NT2/D1 (cell line): ENCODE measurements around the gene SLC66A3.
A peak's percentile ranks its signal among the peaks of the same experiment; 100 is the strongest.

Source experiments
- DNase-seq: peaks from one replicate; pipeline ENCODE4 v3.0.0-alpha.2; 2011; ENCODE audit warnings: low read depth, low spot score
- H3K27me3 ChIP-seq: 2 replicates; pipeline ENCODE4 v1.6.0; 2011; ENCODE audit warnings: mild to moderate bottlenecking; ENCODE audit not compliant: insufficient read length, insufficient read depth
- H3K36me3 ChIP-seq: 2 replicates; pipeline ENCODE4 v1.6.1; 2011; ENCODE audit warnings: mild to moderate bottlenecking, low read length, mixed read lengths; ENCODE audit not compliant: insufficient read depth, insufficient read length
- H3K4me1 ChIP-seq: 2 replicates; pipeline ENCODE4 v1.5.1; 2011; ENCODE audit not compliant: insufficient read depth, insufficient read length
- H3K4me3 ChIP-seq: 2 replicates; pipeline ENCODE4 v1.5.1; 2011; ENCODE audit warnings: low read depth; ENCODE audit not compliant: insufficient read length
- H3K9ac ChIP-seq: 2 replicates; pipeline ENCODE4 v1.6.0; 2011; ENCODE audit warnings: low read depth; ENCODE audit not compliant: insufficient read length
- H3K9me3 ChIP-seq: 2 replicates; pipeline ENCODE4 v1.5.1; 2011; ENCODE audit warnings: mild to moderate bottlenecking, low read length; ENCODE audit not compliant: insufficient read depth
- SUZ12 ChIP-seq: IDR thresholded peaks from 2 replicates; pipeline ENCODE4 v1.6.1; 2011; ENCODE audit not compliant: insufficient read length, insufficient read depth; ENCODE audit errors: extremely low read depth
- YY1 ChIP-seq: IDR thresholded peaks from 2 replicates; pipeline ENCODE4 v1.6.1; 2011; ENCODE audit not compliant: insufficient read length, insufficient read depth
- ZNF274 ChIP-seq: IDR thresholded peaks from 2 replicates; pipeline ENCODE4 v1.6.1; 2011; ENCODE audit warnings: mild to moderate bottlenecking, low read depth, low read length

The SLC66A3 gene

GRCh38 chr2:11147263-11147662 lies 8.0 kb upstream of the SLC66A3 start:
- H3K9ac ChIP-seq, result no peak overlapping the region
- no peaks in the 10 kb centered on the region for H3K36me3 ChIP-seq
- H3K9me3 ChIP-seq, result peaks cover 6% of the 10 kb centered on the region; the same call in 1 of the 2 replicates
- H3K4me3 ChIP-seq, result no peak overlapping the region
- no peak for DNase-seq
- no peaks in the 10 kb centered on the region for H3K27me3 ChIP-seq
- TF ChIP-seq ZNF274 (no peak), SUZ12 (no peak), YY1 (no peak)
- no peaks in the 10 kb centered on the region for H3K4me1 ChIP-seq

GRCh38 chr2:11152591-11152990 lies 2.7 kb upstream of the SLC66A3 start:
- no peaks in the 10 kb centered on the region for H3K4me1 ChIP-seq
- H3K9ac ChIP-seq, result no peak overlapping the region
- no peaks in the 10 kb centered on the region for H3K36me3 ChIP-seq
- H3K27me3 ChIP-seq, result peaks cover 11% of the 10 kb centered on the region
- no peak overlapping the region for H3K4me3 ChIP-seq
- peaks cover under 1% of the 10 kb centered on the region; the same call in 1 of the 2 replicates for H3K9me3 ChIP-seq
- no peak for DNase-seq
- no peak for TF ChIP-seq SUZ12
- no peak for TF ChIP-seq ZNF274
- TF ChIP-seq YY1, result no peak

GRCh38 chr2:11154016-11154922 lies 998 bp upstream of the SLC66A3 start:
- no peaks in the 10 kb centered on the region for H3K36me3 ChIP-seq
- H3K4me1 ChIP-seq, result no peaks in the 10 kb centered on the region
- peak overlapping the region; percentile 37 for H3K9ac ChIP-seq
- no peak for TF ChIP-seq YY1
- no peak for TF ChIP-seq SUZ12
- TF ChIP-seq ZNF274, result no peak
- peaks cover 11% of the 10 kb centered on the region for H3K27me3 ChIP-seq
- no peaks in the 10 kb centered on the region for H3K9me3 ChIP-seq
- H3K4me3 ChIP-seq, result peak overlapping the region; percentile 31
- DNase-seq, result peak; percentile 16

GRCh38 chr2:11154923-11155380 lies 315 bp upstream of the SLC66A3 start:
- H3K9me3 ChIP-seq, result no peaks in the 10 kb centered on the region
- no peak for TF ChIP-seq YY1
- no peak for TF ChIP-seq ZNF274
- TF ChIP-seq SUZ12, result no peak
- H3K4me1 ChIP-seq, result no peaks in the 10 kb centered on the region
- H3K27me3 ChIP-seq, result peaks cover 11% of the 10 kb centered on the region
- peak overlapping the region; percentile 31 for H3K4me3 ChIP-seq
- peak; percentile 91 for DNase-seq
- H3K36me3 ChIP-seq, result no peaks in the 10 kb centered on the region
- H3K9ac ChIP-seq, result peak overlapping the region; percentile 37

GRCh38 chr2:11156396-11157075 lies 1.3 kb downstream of the SLC66A3 start:
- Histone ChIP-seq H3K9ac (no peak overlapping the region), H3K4me1 (no peaks in the 10 kb centered on the region), H3K9me3 (no peaks in the 10 kb centered on the region), H3K27me3 (peaks cover 11% of the 10 kb centered on the region), H3K36me3 (no peaks in the 10 kb centered on the region), H3K4me3 (no peak overlapping the region)
- no peak for TF ChIP-seq YY1
- no peak for TF ChIP-seq SUZ12
- TF ChIP-seq ZNF274, result no peak
- DNase-seq, result no peak

GRCh38 chr2:11157296-11157695 lies 2.0 kb downstream of the SLC66A3 start:
- H3K27me3 ChIP-seq, result peaks cover 11% of the 10 kb centered on the region
- H3K9me3 ChIP-seq, result no peaks in the 10 kb centered on the region
- H3K4me3 ChIP-seq, result no peak overlapping the region
- no peaks in the 10 kb centered on the region for H3K4me1 ChIP-seq
- no peak for TF ChIP-seq YY1
- no peak for TF ChIP-seq ZNF274
- TF ChIP-seq SUZ12, result no peak
- no peaks in the 10 kb centered on the region for H3K36me3 ChIP-seq
- no peak for DNase-seq
- no peak overlapping the region for H3K9ac ChIP-seq

- H3K36me3 ChIP-seq, result no peaks in the 10 kb centered on the region
- H3K27me3 ChIP-seq, result peaks cover 10% of the 10 kb centered on the region
- no peak for DNase-seq
- H3K9me3 ChIP-seq, result no peaks in the 10 kb centered on the region
- peak overlapping the region; percentile 17 for H3K9ac ChIP-seq
- H3K4me3 ChIP-seq, result no peak overlapping the region
- no peak for TF ChIP-seq YY1
- no peak for TF ChIP-seq SUZ12
- no peak for TF ChIP-seq ZNF274
- H3K4me1 ChIP-seq, result no peaks in the 10 kb centered on the region
These were observed 2.5 kb downstream of the SLC66A3 start for GRCh38 chr2:11157731-11158130.
